Left forelimb (tissue), 1 donor: ENCODE data around the gene TSPAN32.

Experiments
- DNase-seq: peaks from one replicate; pipeline ENCODE4 v3.0.0-alpha.2; 2018; ENCODE audit warnings: low spot score

TSPAN32 gene, protein sequence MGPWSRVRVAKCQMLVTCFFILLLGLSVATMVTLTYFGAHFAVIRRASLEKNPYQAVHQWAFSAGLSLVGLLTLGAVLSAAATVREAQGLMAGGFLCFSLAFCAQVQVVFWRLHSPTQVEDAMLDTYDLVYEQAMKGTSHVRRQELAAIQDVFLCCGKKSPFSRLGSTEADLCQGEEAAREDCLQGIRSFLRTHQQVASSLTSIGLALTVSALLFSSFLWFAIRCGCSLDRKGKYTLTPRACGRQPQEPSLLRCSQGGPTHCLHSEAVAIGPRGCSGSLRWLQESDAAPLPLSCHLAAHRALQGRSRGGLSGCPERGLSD

DNA sequence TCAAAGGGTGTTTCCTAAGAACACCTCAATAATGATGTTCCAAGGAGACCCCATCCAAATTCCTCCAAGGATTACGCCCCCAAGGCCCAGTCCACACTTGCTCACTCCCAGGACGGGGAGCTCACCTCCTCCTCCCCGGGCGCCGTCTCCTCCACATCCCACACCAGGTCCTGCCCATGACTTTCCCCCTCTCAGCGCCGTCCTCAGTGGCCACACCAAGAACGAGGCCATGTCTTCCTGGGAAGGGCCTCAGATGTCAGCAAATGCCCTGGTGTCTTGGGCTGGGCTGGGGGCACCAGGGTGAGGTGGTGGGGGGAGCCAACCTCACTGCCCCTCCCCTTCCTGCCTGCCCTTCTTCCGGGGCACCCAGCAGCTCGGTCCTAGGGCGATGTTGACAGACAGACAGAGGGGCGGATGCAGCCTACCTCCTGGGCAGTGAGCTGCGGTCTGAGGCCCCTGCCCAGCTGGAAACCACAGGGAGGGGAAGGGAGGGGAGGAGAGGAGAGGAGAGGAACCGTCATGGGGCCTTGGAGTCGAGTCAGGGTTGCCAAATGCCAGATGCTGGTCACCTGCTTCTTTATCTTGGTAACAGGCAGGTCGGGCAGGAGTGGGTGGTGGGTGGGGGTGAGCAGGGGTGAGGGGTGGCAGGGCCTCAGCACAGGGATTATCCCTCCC, at the start of gene TSPAN32, which contains the start of gene C11orf21:
Gene TSPAN32, plus strand, starts transcription at position 383 of the 675 bp plus-strand sequence. Its CDS starts 137 bp downstream, at position 520.
Gene C11orf21, minus strand, starts transcription at position 288 of the 675 bp plus-strand sequence. Its CDS starts 110 bp downstream, at position 178.
- peak; percentile 67 for DNase-seq

DNA sequence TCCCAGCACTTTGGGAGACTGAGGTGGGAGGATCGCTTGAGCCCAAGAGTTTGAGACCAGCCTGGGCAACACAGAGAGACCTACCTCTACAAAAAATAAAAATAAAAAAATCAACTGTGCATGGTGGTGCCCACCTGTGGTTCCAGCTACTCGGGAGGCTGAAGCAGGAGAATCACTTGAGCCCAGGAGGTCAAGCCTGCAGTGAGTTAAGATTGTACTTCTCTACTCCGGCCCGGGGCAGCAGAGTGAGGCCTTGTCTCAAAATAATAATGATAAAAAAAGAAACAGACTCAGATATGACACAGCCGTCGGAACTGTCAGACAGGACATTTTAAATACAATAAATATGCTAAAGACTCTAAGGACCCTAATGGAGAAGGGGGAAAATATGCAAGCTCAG, 49.8 kb upstream of the TSPAN32 start:
- no peak for DNase-seq

DNA sequence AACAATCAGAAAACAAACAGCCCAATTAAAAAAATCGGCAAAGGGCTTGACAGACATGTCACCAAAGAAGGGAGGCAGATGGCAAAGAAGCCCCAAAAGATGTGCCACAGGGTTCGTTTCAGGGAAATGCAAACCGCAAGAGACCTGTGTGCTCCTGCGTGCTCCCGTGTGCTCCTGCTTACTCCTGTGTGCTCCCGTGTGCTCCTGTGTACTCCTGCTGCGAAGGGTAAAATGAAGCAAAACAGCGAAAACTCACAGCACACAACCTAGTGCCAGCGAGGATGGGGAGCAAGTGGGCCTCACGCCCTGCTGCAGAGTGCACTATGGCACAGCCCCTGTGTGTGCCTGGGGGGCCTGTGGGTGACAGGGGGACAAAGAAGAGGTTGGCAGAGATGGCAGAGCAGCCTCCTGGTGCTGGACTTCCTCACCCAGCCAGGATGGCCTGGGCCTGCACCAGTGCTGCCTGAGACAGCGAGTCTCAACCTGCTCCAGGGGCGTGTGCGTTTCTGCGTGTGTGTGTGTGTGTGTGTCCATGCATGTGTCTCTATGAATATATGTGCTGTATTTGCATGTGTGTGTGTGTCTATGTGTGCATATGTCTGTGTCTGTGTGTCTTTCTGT, 45.4 kb upstream of the TSPAN32 start:
- DNase-seq = peak; percentile 57

DNA sequence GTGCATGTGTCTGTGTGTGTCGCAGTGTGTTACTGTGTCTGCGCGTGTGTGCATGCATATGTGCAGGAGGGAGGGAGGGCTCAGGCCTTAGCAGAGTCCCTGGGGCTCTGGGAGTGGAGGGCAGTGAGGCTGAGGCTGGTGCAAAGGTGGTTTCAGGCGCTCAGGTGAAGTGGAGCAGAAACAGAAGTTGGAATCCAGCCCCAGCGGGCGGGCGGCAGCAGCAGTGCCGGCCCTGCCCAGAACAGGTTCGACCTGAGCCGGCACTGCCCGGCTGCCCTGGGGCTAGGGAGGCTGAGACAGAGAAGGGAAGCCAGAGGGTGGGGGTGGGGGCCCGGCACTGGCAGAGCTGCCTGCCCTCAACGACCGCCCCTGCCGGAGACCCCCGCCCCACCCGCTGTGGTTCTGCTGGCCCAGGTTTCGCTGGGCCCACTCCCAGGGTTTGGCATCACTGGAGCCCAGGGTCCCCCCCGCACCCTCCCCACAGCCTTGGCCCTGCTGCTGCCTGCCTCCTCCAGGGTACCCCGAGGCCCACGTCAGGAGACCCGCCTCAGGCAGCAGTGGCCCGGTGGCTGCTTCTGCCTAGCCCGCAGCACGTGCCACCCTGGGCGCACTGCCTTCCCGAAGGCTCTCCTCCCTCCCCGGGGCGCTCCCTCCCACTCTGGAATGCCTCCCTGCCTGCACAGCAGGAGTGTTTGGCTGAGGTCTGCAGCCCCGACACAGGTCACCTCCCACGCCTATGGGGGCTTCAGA, 44.7 kb upstream of the TSPAN32 start:
- peak; percentile 63 for DNase-seq

GRCh38 chr11:2258501-2259465, 43.0 kb upstream of the TSPAN32 start:
- peak; percentile 42 for DNase-seq

GRCh38 chr11:2259466-2259830, 42.4 kb upstream of the TSPAN32 start:
- DNase-seq = peak; percentile 64

DNA sequence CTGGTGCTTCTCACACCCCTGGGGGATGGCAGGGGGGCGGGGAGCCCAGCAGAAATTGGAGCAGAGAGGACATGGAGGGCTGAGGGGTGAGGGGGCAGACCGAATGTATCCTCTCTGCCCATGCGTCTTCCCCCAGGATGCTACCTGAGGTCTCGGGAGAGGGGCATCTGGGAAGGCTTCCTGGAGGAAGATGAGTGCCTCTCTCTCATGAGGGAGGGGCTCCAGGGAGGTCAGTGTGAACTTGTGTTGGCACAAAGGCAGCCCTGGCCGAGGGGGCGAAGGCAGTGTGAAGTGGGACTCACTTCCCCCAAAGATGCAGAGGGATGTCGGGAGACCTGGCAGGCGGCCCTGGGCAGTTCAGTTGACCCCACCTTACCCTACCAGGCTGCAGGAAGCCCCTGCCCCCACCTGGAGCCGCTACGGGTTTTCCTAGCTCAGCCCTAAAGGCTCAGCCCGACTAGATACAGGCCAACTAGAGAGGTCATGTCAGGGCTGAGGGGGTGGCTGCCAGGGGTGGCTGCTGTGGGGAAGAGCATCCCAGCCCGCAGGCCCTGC, 41.8 kb upstream of the TSPAN32 start:
- peak; percentile 51 for DNase-seq

DNA sequence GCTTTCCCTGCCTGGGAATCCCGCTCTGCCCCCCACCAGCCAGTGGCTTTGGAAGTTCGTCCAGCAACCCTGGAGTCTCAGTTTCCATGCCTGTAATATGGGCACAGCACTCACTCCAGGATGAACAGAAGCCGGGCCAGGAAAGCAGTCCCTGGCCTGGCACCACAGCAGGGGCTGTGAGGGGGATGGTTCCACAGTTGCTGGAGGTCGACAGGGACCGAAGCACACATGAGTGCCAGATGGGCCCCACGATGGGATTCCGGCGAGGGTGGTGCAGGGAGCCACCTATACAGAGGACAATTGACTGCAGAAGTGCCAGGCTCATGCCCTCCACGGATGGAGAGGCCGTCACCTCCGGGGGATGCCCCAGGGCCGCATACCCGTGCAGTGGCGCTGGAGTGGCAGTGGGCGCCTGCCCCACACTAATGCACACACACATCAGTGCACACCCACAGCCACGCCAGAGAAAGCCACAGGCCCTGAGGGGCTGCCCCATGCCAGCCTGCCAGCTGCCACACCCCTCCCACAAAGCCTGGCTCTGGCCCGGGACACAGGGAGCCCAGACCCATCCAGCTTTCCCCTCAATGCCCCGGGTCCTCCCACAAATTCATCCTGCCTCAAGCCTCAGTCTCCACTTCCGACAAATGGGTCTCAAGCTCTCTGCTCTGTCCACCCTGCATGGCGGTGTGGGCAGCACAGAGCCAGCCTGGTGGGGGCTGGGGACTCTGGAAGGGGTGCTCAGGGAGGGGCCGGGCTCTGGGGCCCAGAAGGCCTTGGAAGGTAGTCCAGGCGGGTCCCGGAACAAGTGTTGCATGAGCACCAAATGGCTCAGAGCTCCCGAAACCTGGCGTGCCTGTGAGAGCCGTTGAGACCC, 41.1 kb upstream of the TSPAN32 start:
- no peak for DNase-seq

DNA sequence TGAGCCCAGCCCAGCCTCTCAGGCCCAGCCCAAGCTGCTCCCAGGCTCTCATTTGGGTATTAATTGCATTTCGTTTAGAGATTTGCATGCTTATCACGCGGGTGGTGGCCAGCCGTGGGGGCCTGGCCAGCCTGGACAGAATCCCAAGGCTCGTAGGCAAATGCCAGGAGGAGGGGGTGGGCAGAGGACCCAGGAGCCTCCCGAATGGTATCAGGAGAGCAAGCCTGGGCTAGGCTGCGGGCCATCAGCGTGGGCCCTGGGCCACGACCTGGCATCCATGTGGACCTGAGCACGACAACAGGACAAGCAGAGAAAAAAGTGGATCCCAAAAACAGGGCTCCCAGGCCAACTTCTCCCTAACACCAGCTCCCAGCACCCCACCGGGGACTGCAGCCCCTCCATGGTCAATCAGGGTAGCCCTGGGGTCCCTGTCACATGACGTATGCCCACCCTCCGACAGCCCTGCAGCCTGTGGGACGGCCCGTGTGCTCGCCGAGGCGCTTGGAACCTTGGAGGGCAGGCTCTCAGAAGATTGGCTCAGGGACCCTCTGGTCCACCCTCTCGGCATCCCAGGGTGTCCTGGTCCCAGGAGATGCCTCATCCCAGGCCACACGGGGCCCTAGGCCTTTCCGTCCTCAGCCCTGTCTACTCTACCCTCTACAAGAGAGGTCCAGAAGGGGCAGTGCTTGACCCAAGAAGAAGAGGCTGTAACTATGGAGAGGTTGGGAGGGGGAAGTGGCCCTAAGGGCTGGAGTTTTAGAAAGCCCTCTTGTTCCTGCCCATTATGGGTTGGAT, 40.2 kb upstream of the TSPAN32 start:
- DNase-seq = no peak

- peak; percentile 48 for DNase-seq
Measured at GRCh38 chr11:2262301-2263070, 39.3 kb upstream of the TSPAN32 start.

DNA sequence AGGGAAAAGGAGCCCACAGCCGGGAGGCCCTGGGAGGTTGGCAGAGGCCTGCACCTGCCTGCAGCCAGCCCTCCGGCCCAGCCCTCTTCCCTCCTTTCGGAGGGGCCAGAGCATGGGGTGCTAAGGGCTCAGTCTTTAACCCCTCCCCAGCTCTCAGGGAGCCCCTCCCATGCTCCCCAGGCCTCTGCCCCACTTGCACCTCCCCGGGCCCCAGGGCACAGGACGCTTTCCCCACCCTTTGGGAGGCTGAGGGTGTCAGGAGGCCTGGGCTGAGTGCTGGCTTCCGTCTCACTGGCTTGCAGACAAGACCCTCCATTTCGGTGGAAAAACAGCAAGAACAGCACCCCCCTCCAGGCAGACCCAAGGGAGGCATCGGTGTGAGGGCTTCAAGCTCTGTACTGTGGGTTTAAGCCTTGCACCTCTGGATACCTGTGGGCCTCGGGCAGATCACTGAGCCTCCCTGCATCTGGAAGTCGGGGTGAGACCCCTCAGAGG, 38.7 kb upstream of the TSPAN32 start:
- DNase-seq = no peak

GRCh38 chr11:2263724-2264360, 38.0 kb upstream of the TSPAN32 start:
- DNase-seq = no peak

DNA sequence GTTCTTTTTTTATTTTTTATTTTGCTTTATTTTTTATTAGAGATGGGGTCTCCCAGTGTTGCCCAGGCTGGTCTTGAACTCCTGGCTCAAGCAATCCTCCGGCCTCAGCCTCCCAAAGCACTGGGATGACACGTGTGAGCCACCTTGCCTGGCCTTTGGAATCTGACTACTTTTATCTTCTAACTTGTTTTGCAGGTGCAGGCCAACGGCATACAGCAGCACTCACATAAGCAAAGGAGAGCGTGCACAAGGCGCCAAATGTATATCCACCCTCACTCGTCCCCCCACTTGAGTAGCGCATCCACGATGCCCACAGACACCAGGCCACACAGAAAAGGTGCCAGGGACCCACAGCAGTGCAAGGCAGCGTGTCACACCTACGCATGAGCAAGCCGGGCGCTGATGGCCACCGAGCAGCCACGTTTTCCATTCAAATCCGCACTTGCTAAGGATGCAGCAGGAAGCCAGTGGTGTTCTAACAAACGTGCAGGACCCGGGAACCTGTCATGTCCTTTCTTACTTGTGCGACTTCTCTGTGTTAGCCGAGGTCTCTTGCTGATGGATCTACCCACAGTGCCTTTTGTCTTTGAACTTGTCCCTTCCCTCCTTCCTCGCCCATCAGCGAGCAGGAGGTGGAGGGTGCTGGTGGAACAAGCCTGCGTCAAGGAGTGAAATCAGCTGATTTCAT, 37.3 kb upstream of the TSPAN32 start:
- peak; percentile 60 for DNase-seq

DNA sequence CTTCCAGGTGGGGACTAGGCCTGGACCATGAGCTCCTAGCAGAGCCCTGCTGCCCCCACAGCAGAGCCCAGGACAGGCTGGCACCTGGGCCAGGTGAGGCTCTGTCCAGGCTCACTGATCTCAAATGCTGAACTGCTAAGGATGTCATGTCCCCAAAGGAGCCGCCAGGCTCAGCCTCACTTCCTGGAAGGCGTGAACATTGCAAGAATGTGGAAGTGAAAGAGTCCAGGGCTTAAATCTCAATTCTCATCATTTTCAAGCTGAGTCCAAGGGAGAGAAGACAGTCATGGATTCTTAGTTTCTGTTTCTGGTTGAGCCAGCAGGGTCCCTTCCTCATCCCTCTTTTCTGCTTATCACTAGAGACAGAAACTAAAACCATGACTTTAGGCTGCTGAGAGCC, 36.4 kb upstream of the TSPAN32 start:
- no peak for DNase-seq

- DNase-seq = peak; percentile 48
Measured at GRCh38 chr11:2265854-2266585, 35.8 kb upstream of the TSPAN32 start.
